Measurements from ENCODE around the gene NOVA2. TPM values are rescaled to one million over a fixed set of nuclear protein-coding genes. Genes with fewer than 3 reads are reported as not detected.

The NOVA2 gene
- total RNA-seq, 4 donors from 2014 or later, result 0.67 to 5.1 (median 3.0) TPM

DNA sequence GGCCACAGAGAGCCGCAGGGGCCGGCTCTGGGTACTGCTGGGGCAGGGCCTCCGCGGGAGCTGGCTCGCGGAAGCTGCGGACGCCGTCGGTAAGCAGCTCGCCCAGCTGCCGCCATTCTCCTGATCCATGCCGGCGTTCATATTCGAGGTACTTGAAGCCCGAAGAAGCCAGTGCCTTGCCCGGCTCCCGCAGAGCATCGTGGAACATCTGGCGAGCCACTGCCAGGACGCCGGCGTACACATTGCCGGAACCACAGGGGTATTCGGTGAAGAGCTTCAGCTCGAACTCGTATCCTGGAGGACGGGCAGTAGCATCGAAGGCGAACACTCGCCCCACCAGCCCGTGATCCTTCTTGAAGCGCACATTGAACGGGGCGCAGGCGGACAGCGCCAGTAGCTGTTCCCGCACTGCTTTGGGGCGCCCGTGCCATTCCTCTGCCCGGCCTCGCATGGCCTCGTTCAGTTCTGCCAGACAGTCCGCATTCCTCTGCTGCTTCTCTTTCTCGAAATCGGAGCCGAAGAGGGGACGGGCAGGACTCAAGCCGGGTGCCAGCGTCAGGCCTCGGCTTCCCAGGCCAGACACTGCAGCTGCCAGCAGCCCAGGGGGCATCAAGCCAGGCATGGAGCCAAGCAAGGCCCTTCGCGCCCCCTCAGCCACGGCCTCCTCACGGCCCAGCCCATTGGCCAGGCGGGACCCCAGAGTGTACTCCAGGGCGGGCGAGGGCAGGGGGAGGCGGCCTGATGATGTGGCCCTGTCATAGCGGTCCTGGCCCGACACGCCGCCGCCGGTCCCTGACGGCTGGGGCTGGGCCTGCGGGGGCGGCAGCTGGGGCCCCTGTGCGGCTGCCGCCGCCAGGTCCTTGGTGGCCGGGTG is 88.7 kb downstream of the NOVA2 start:
- 93% methylated on average over 11 of the region's 72 CpGs; no CpG with 5 or more reads in 1 of the 2 donors for WGBS, 2 donors (ENCODE audit: low coverage in 1 of 2)
- Histone ChIP-seq H3K4me3 (peak overlapping the region; percentile 47 to 78), H3K4me1 (peaks cover 0 to 53% (median 34%) of the 10 kb centered on the region in 3 donors), H3K9me3 (no peaks in the 10 kb centered on the region), H3K36me3 (peaks cover 0 to 21% of the 10 kb centered on the region in 2 donors), H3K27ac (peak overlapping the region; percentile 29 to 93 (median 90)), H3K27me3 (no peaks in the 10 kb centered on the region)
- TF ChIP-seq POLR2A (IDR thresholded peaks at IDR 0.05) (no peak), EP300 (IDR thresholded peaks at IDR 0.05) (no peak), POLR2AphosphoS5 (IDR thresholded peaks at IDR 0.05) (no peak)
- TF ChIP-seq, protein P1, sequence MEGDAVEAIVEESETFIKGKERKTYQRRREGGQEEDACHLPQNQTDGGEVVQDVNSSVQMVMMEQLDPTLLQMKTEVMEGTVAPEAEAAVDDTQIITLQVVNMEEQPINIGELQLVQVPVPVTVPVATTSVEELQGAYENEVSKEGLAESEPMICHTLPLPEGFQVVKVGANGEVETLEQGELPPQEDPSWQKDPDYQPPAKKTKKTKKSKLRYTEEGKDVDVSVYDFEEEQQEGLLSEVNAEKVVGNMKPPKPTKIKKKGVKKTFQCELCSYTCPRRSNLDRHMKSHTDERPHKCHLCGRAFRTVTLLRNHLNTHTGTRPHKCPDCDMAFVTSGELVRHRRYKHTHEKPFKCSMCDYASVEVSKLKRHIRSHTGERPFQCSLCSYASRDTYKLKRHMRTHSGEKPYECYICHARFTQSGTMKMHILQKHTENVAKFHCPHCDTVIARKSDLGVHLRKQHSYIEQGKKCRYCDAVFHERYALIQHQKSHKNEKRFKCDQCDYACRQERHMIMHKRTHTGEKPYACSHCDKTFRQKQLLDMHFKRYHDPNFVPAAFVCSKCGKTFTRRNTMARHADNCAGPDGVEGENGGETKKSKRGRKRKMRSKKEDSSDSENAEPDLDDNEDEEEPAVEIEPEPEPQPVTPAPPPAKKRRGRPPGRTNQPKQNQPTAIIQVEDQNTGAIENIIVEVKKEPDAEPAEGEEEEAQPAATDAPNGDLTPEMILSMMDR (IDR thresholded peaks at IDR 0.05), result no peak
- no peak for ATAC-seq

DNA sequence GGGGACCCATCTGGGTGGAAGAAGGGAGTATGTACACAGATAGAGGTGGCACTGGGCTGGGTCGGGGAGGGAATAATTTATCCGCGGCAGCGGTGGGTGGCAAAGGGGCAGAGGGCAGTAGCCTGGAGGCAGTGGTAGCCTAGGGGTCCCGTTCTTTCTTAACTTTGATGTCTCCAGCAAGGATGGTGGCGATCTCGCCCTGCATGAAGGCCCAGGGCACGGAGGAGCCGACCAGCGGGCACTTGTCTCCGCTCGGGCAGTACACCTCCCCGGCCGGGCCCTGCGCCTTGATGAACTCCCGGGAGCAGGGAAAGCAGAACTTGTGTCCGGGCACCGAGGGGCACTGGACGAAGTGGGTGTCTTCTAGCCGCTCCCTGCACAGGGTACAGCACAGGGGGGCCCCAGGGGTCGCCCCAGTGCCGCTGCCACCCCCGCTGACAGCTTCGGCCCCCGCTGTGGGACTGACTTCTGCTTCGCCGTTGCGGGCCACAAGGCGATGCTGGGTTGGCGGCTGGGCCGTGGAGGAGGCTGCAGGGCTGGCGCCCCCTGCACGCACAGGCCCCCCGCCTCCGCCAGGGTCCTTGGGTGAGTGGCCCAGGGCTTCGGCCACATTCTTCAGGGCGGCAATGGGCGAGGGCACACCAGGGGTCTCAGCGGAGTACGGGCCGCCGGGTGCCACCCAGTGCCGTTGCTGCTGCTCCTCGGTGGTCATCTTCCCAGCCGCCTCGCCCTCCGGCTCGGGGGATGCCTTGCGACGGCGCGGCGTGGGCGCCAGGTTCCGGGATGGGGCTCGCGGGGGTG is 89.6 kb downstream of the NOVA2 start:
- peak overlapping the region in 3 of 4 donors; percentile 34 to 93 (median 37) for H3K27ac ChIP-seq
- H3K4me1 ChIP-seq, result peaks cover 0 to 53% (median 34%) of the 10 kb centered on the region in 3 donors

More for the DNA sequence above, 89.6 kb downstream of the NOVA2 start:
- H3K36me3 ChIP-seq, result peaks cover 0 to 21% of the 10 kb centered on the region in 2 donors
- no peaks in the 10 kb centered on the region for H3K9me3 ChIP-seq
- WGBS, 2 donors (ENCODE audit: low coverage in 1 of 2), result 20 to 100% methylated on average over 1 of the region's 57 CpGs
- TF ChIP-seq EP300 (IDR thresholded peaks at IDR 0.05), result no peak
- TF ChIP-seq POLR2A (IDR thresholded peaks at IDR 0.05), result no peak
- no peak for TF ChIP-seq POLR2AphosphoS5 (IDR thresholded peaks at IDR 0.05)
- TF ChIP-seq, protein P1 (IDR thresholded peaks at IDR 0.05), result no peak
- H3K27me3 ChIP-seq, result no peaks in the 10 kb centered on the region
- H3K4me3 ChIP-seq, result peak overlapping the region in 1 of 2 donors; percentile 78
- no peak for ATAC-seq

Small RNA genes lying within 50 kb of the gene (small RNA-seq; reads per million reads assigned to genes)
- 58.6 to 105 (median 78.8) reads per million in 4 donors for gene MIR769

Other genes with a start within 250 kb of the NOVA2 start
- gene FBXO46, start 243.0 kb downstream of the NOVA2 start, total RNA-seq, result 10 to 100 TPM; 12.1 to 20.5 (median 14.9) TPM
- not detected for gene MEIOSIN, start 240.4 kb downstream of the NOVA2 start, total RNA-seq
- gene SIX5, start 204.6 kb downstream of the NOVA2 start, total RNA-seq, result 10 to 100 TPM; 13.2 to 33.1 (median 23.7) TPM
- gene DMPK, start 191.4 kb downstream of the NOVA2 start, total RNA-seq, result 100 to 1,000 TPM; 223 to 464 (median 330) TPM
- gene DMWD, start 181.0 kb downstream of the NOVA2 start, total RNA-seq, result 10 to 100 TPM; 41.5 to 75.5 (median 59.4) TPM
- under 1 TPM in 1 of 4 donors, not detected in 3; 0.23 TPM for gene RSPH6A, start 158.6 kb downstream of the NOVA2 start, total RNA-seq
- gene SYMPK, start 110.7 kb downstream of the NOVA2 start, total RNA-seq, result 10 to 100 TPM; 25.5 to 35.6 (median 30.8) TPM
- under 1 TPM in 1 of 4 donors, not detected in 3; 0.42 TPM for gene FOXA3, start 109.5 kb downstream of the NOVA2 start, total RNA-seq
- gene IRF2BP1, start 87.7 kb downstream of the NOVA2 start, total RNA-seq, result 10 to 100 TPM; 25.2 to 53.3 (median 36.2) TPM
- gene MYPOP, start 71.3 kb downstream of the NOVA2 start, total RNA-seq, result 1 to 10 TPM; 1.3 to 4.6 (median 2.8) TPM
- gene NANOS2, start 59.1 kb downstream of the NOVA2 start, total RNA-seq, result not detected
- 1 to 10 TPM; 4.2 to 9.4 (median 6.4) TPM for gene CCDC61, start 21.6 kb upstream of the NOVA2 start, total RNA-seq
- not detected for gene PGLYRP1, start 49.2 kb upstream of the NOVA2 start, total RNA-seq
- gene IGFL4, start 67.1 kb upstream of the NOVA2 start, total RNA-seq, result not detected
- not detected for gene IGFL3, start 150.8 kb upstream of the NOVA2 start, total RNA-seq
- gene IGFL2, start 174.4 kb upstream of the NOVA2 start, total RNA-seq, result not detected